HG03060 (cell line): Measurements from ENCODE around the gene DIMT1.

Experiments
- ATAC-seq: cut with Tn5 transposase; IDR thresholded peaks from one replicate; pipeline ENCODE4 v1.9.1; 2021; ENCODE audit warnings: low read depth, moderate number of reproducible peaks; ENCODE audit not compliant: unreplicated experiment

The DIMT1 gene

DNA sequence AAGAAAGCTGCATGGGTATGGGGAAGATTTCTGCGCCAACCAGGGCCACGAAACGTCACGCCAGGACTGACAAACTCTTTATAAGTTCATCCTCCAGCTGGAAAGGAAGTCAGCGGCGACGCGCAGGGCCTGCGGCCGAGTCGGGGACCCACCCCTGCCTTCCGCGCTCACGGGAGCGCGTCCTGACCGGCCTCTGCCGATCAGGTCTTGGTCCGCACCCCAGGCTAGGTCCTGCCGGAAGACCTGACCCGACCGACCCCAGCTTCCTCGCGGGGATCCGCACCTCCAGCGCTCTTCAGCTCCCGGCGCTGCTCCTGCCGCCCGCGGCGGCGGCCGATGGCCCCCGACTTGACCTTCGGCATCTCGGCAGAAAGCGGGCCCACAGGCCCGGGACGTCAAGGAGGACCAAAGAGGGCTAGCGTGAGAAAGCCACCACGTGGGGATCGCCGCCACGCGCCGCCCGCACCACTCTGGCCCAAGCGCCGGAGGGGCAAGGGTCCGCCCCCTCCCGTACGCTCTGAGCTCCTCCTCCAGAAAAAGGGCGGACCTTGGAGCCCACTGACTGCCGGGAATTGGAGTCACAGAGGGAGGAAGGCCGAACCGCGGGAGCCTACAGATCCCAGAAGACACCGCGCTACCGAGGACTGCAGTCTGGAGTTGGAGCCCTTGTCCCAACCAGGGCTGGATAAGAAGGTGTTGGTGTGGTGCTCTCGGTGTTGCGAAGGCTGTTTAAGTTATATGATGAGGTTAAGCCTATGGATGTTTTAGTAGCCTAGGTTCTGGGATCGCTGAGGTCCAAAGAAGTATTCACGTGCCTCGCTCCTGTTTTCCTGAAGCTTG lies at the start of gene DIMT1:
TSS of gene DIMT1 (minus strand) at position 495 of the 840 bp plus-strand sequence. CDS start at position 362, 133 bp downstream.
- ATAC-seq: peak; percentile 97

DNA sequence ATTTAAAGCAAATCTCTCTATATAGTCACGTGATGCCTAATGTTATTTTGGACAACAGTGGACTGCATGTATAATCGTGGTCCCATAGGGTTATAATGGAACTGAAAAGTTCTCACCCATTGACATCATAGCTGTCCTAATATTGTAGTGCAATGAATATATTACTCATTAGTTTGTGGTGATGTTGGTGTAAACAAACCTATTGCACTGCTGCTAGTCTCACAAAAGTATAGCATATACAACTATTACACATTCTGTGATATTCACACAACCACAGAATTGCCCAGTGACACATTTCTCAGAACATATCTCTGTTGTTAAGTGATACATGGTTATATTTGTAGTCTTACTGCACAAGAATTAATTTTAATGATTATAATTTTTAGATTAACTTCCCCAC lies 46.6 kb upstream of the DIMT1 start:
- ATAC-seq: no peak

DNA sequence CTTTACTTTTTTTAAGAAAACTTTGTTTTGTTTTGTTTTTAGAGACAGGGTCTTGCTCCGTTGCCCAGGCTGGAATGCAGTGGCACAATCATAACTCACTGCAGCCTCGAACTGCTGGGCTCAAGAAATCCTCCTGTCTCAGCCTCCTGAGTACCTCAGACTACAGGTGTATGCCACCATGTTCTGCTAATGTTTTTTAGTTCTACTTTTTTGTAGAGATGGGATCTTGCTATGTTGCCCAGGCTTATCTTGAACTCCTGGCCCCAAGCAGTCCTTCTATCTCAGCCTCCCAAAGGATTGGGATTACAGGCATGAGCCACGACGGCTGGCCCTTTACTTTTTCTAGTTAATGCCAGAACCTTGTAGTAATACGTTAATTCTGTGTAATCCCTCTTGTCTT lies 44.8 kb upstream of the DIMT1 start:
- ATAC-seq: no peak

DNA sequence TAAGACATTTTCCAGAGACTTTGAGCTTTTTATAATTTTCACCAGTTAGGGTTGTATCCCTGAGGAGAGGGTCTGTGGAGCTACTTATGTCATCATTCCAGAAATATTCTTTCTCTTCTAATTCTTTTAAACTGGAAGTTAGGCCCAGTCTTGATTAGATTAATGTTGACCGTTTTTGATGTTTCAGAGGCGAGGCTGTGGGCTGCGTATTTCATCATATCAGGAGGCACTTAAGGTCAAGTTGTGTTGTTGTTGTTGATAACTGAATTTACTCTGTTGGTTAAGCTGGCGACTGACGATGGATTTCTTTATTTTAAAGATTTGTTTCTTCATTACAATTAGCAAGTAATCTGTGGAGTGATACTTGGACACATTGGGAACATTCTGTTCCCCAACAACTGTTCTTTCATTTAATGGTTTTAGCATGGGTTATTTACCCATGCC lies 28.9 kb upstream of the DIMT1 start:
- ATAC-seq: no peak

DNA sequence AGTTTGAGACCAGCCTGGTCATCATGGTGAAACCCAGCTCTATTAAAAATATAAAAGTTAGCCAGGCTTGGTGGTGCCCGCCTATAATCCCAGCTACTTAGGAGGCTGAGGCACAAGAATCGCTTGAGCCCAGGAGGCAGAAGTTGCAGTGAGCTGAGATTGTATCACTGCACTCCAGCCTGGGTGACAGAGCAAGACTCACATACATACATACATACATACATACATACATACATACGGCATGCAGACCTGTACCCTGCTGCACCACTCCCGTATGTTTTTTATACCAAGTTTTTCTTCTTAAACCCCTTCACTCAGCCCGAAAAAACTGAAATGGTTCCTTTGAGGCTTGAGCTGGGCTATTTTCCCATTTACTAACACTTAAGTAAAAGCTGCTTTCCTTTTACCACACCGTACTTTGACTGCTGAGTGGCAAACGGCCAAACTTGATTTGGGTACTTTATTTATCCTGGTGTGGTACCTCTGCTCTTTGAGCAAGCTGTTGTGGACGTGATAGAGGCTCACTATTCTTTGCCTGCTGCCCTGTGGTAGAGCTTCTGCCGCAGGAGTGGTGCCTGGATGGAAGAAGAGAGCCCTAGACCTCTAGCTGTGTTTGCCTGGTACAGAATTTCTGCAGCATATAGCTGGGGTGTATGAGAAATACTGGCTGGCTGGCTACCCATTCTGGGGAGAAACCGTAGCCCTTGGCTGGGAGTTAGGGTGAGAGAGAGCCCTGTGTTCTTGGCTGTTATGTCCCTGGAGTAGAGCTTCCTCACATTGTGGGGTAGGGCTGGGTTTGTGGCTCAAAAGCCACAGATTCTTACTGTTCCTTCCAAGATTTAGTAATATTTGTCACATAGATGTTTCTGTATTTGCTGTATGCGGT lies 28.3 kb upstream of the DIMT1 start:
- ATAC-seq: no peak

DNA sequence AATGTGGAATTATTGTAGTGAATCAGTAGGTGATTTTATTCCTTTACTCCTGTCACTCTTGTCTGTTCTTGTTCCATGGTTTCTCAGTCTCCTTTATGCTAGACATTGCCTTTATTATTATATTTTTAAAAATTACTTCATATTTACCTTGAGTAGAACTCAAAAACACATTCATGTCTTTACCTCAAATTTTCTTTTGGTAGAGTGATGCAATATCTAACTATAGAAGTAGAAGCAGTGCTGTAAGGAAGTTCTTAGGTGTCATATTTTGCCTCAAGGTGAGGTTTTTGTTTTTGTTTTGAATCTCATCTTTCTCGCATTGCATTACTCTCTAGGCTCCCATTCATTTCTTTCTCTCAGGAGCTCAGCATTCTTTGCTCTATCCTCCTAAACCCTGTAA lies 21.1 kb upstream of the DIMT1 start:
- no peak for ATAC-seq

DNA sequence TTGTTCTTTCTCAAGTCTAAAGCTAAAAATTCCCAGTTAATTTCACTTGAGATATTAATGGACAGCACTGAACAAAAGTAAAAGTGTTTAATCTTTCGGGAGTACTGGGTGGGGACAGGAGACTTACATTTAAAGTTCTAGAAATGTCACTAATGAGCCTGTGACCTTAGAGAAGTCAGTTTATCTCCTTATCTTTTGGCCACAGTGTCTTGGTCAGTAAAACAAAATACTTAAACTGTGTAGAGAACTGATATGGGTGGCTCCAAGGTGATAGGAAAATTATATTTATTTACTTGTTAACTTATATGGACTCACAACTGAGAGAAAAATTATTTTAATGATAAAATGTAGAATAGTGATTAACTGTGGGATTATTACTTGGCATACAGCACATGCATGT lies 17.7 kb upstream of the DIMT1 start:
- no peak for ATAC-seq

DNA sequence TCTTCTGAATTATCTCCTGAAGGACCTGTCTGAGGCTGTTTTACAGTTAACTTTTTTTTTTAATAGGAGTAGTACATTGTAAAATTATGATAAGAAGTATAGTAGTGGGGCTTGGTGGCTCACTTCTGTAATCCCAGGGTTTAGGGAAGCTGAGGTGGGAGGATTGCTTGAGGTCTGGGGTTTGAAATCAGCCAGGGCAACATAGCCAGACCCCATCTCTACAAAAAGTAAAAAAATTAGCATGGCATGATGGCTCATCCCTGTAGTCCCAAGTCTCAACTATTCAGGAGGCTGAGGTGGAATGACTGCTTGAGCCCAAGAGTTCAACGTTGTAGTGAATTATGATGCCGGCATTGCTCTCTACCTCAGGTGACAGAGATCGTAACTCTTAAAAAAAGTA lies 15.9 kb upstream of the DIMT1 start:
- ATAC-seq: no peak

DNA sequence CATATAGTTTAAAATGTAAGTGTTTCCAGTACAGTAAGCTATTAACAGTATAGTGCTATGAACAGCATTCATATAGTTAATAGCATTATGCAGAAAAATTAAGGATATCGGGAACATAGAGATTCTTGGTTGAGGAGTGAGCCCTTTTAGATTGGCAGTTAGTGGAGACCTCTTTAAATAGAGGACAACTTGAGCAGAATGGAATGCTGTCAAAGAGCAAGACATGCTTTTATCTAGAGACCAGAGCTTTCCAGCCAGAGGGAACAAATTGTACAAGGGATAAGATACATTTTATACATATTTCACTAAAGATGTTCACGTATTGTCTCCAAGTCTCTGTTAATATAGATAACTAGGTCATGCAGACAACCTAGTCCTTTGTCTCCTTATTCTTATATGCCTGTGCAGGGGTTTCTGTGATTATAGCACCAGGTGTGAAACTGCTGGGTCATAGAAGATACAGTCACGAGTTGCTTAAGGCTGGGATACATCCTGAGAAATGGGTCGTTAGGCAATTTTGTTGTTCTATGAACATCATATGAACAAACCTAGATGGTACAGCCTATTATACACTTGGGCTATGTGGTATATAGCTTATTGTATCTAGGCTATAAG lies 14.9 kb upstream of the DIMT1 start:
- no peak for ATAC-seq

DNA sequence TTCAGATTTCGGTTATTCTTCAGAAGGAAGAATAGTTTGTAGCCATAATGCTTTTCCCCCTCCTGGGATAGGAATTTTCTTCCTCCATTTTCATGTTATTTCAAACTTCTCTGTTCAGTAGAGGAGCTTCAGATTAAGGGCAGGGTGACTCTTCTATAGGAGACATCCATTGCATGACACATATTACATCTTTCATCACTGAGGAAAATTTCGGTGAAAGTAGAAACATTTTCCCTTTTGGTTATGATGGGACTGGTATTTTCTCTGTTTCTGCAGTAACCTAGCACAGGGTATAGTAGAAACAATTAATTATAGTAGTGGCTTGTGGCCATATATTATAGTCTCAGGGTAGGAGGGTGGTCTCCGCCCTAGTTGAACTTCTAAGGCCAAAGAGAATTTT lies 10.0 kb upstream of the DIMT1 start:
- ATAC-seq: no peak

DNA sequence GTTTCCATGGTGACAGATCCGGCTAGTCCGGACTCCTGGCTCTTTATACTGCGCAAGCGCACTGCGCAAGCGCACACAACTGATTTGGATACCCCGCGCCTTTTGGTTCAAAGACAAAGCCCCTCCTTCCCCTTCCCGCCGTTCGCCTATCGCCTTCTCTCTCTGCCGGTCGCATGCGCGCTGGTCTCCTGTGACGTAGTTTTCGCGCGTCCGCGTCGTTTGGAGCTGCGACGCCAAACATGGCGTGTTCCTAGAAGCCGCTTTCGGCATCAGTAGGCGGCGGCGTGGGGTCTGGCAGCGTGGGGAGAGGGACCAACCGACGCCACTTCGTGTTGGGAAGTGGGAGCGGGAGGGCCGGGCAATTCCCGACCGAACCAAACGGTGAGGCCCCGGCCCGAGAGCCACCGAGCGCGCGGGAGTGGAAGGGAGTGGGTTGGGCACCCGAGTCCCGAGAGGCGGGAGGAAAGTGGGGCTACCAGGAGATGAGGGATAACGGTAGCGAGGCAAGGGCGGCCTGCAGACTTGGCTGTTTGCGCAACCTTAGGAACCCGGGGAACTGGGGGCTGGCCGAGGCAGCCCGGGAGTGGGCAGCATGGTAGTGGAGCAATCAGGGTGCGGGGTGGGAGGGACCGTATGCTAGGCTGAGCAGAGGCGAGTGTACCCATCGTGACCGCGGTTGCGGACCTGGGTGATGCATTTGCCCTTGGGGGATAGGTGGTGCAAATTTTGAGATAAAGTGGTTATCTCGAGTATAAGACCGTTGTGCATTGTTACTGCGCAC lies 9.0 kb upstream of the DIMT1 start, which contains the start of gene IPO11:
TSS of gene IPO11 (plus strand) at position 215 of the 781 bp plus-strand sequence. CDS start 24,517 bp downstream, outside the sequence.
- ATAC-seq: peak; percentile 99

DNA sequence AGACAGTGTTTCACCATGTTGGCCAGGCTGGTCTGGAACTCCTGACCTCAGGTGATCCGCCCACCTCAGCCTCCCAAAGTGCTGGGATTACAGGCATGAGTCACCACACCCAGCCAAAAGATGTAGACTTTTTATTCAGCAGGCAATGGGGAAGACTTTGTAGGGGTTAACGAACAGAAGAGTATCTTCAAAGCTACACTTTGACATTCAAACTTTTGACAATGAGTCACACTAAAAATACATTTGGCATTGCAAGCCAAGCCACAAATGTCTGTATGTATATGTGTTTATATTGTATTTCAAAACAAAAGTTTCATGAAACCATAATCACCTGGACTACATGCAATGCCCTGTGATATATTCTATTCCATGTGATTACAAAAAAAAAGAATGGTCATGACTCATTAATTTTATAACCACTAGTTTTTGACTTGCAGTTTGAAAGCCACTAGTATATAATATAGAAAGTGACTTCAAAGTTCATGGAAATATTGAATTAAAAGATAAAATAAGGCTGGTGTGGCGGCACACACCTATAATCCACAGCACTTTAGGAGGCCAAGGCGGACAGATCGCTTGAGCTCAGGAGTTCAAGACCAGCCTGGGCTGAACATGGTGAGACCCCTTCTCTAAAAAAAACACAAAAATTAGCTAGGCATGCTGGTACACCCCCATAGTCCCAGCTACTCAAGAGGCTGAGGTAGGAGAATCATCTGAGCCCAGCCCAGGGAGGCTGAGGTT lies 8.3 kb downstream of the DIMT1 start:
- no peak for ATAC-seq

DNA sequence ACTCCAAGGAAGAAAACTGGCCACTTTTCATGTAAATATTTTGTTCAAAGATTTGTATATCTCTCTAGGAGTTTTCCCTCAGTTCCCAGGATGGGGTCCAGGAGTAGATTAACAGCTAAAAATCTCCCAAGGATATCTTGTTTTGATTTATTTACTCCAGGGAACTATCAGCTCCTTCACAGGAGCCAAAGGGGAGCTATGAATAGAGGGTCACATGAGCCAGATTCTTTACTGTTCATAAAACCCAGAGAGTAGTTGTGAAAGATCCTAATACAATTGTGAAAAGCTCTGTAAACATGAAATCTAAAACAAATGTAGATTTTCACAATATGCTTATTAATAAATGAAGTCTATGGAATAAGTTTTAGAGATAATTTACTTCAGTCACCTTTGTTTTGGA lies 16.9 kb downstream of the DIMT1 start:
- ATAC-seq: no peak

DNA sequence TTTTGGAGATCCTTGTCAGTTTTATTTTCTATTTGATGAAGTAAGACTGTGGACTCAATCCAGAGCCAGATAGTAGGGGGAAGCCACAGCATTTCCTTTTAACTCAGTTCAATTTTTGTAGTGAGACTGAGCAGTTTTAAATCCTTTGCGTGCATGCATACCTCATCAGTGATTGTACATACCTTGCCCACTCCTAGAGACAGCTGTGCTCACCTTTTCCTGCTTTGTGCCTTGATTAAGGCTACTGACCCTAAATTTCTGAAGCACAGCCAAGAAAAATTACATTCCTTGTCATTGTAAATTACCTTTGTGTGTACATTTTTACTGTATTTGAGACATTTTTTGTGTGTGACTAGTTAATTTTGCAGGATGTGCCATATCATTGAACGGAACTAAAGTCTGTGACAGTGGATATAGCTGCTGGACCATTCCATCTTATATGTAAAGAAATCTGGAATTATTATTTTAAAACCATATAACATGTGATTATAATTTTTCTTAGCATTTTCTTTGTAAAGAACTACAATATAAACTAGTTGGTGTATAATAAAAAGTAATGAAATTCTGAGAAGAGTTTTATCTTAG lies 17.8 kb downstream of the DIMT1 start:
- ATAC-seq: no peak

DNA sequence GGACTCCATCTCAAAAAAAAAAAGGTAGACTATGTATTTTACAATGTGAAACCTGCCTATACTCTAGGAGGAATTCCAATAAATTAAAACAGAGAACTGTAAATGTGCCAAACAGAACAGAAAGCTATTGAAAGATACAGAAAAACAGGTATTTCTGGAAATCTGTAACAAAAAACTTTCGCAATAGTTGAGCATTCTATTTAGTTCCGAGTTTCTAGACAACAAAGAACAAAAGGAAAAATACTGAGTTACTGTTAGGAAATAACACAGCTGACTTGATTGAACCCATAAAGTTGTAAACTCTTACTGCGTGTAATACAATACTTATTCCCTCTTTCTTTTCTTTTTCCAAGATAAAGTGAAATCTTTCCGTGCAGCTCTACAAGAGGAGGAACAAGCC lies 18.6 kb downstream of the DIMT1 start:
- no peak for ATAC-seq

DNA sequence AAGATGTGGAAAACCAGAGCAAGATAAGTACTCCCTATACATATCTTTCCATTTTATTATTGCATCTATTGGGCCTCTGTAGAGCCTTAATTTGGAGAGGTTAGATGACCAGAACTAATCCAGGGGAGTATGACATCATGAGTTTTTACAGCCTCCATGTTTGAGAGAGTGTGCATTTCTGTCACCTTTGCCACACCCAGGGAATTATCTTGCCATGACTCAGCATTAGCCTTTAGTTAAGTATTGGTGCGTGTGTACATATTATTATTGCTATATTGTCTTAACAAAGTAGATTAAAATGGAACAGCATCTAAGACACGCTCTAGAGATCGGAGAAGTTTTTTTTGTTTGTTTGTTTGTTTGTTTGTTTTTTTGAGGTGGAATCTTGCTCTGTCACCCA lies 27.6 kb downstream of the DIMT1 start:
- no peak for ATAC-seq

DNA sequence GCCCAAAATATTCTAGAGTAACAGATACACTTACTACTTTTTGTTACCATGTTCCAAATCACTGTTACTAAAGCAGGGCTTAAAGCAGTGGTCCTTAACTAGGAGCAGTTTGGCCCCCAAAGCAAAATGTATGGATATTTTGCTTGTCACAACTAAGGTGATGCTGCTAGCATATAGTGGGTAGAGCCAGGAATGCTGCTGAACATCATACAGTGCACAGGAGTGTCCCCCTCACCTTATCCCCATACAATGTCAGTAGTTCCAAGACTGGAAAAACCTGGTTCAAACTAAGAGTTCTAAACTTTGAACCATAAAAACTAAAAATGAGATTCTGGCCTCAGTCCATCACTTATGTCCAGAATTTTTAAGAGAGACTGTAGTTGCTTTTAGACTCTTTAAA lies 28.1 kb downstream of the DIMT1 start:
- ATAC-seq: no peak

DNA sequence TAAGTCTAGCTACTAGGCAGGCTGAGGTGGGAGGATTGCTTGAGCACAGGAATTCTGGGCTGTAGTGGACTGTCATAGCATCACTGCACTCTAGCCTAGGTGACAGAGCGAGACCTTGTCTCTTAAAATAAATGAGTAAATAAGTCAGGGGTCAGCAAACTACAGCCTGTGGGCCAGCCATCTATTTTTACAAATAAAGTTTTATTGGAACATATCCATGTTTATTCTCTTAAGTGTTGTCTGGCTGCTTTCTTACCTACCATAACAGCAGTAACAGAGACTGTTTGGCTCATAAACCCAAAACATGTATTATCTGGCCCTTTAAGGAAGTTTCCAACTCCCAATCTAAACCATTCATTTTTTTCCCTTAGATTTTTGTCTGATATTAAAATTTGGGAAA lies 29.6 kb downstream of the DIMT1 start:
- ATAC-seq: no peak

DNA sequence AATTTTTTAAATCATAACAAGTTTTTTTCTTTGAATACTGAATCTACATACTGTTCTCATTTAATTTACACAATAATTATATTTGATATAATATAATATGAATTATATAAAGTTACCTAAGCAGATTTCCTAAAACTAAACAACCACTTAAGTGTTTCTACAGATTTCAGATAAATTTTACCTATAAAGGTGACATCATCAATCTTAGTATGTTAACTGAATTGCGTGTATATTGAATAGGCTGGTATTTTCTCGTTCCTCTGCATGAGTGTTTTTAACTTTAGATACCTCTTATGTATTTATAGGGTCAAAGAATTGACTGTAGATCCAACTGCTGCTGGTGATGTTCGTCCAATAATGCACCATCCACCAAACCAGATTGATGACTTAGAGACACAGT lies 30.3 kb downstream of the DIMT1 start:
- ATAC-seq: no peak
